NCI-H446 (cell line): ENCODE measurements around the gene PATL1.
"Not testable (repeated sequence)": the region's sequence is repeated elsewhere in the genome, so short reads cannot be mapped to it uniquely, and the experiment has no call there.

ENCODE experiments used
- DNase-seq, 2 experiments: peaks; one replicate each; lab custom pipeline; 2025; lab: John Stamatoyannopoulos, UW

PATL1 gene, protein sequence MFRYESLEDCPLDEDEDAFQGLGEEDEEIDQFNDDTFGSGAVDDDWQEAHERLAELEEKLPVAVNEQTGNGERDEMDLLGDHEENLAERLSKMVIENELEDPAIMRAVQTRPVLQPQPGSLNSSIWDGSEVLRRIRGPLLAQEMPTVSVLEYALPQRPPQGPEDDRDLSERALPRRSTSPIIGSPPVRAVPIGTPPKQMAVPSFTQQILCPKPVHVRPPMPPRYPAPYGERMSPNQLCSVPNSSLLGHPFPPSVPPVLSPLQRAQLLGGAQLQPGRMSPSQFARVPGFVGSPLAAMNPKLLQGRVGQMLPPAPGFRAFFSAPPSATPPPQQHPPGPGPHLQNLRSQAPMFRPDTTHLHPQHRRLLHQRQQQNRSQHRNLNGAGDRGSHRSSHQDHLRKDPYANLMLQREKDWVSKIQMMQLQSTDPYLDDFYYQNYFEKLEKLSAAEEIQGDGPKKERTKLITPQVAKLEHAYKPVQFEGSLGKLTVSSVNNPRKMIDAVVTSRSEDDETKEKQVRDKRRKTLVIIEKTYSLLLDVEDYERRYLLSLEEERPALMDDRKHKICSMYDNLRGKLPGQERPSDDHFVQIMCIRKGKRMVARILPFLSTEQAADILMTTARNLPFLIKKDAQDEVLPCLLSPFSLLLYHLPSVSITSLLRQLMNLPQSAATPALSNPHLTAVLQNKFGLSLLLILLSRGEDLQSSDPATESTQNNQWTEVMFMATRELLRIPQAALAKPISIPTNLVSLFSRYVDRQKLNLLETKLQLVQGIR

DNA sequence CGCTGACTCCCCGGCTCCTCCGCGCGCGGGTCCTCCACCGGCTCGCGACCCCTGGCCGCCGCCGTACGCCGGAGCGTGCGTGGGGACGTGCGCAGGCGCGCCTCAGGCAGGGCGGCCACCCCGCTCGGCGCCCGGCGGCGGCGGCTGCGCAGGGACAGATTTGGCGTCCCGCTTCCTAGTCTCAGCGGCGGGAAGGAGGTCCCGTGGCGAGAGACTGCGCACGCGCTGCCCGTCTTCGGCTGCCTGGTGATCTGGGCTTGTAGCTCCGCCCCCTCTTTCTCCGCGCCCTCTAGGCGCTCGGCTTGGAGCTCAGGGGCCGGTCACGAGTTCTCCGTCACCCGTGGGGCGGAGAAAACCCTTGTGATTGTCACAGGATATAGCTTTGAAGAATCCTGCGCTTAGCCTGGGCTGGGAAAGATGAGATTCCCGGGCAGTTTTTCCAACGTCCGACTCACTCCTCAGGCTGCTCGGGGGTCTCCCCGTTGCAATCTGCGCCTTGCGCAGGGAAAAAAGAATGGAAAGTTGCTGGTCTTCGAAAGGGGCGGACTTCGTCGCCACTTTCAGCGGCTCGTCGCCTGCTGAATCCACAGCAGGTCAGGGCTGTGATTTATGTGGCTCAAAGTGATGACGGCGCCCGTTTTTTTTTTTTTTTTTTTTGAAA lies at the start of gene PATL1:
PATL1 (minus strand) TSS at position 88 of the 661 bp plus-strand sequence. CDS start 142 bp downstream, outside the sequence.
- DNase-seq = peak; percentile 97 to 99

DNA sequence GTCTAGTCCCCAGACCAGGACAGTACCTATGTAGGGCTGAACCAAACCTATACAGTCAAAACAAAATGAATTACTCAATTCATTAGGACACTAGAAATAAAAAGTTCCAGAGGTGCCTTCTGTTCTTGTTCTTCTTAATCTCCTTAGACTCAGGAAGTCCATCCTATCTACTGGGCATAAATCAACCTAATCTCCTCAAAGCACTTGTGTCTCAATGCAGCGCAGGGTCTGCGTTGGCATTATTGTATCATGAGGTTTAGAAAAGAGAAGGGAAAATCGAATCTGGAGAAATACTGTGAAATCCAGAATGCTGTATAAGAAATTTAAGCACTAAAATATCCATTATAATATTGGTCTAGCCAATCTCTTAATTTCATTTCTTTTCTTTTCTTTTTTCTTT lies 47.2 kb upstream of the PATL1 start:
- no peak for DNase-seq

DNA sequence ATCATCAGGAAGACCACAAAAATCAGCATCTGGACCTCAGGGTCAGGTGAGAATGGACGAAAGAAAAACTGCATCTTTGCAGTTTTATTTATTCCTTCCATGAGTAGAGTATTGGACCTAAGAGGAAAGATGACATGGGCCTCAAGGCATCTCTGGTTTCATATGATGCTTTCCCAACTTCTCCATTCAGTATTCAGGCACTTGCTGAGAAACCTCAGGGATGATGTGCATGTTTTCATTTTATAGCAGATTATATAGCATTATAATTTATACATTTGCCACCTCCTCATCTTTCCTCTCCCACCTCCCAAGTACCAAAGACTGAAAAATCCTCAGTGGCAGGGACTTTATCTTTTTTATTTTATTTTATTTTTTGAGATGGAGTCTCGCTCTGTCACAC lies 44.9 kb upstream of the PATL1 start, which contains the start of gene OR10V1:
OR10V1 (minus strand) TSS at position 101 of the 400 bp plus-strand sequence; CDS start at position 101, 0 bp downstream.
- DNase-seq = no peak

DNA sequence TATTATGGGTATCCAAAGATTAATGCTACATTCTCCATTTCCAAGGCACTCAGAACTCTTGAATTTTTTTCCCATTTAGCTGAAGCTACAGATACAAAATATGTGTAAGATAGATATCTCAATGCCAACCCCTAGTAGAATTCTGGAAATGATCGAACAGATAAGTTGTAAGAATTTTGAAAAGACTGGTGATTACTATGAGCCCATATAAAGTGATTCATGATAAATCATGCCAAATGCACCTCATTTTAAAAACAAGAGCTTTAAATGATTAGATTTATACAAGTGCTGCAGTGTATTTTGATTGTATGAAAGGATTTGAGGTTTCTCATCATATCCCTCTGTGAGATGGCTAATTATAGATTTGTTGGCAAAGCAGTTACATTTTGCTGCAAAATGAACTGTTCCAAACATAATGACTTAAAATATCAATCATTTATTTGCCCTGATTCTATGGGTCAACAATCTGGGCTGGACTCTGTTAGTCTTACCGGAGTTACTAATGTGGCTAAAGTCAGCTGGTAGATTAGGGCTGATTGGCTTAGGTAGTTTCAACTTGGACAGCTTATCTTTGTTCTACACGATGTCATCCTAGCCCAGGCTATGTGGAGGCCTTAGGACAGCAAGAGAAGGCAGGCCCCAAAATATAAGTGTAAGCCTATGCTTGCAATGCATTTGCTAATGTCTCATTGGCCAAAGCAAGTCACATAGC lies 41.5 kb upstream of the PATL1 start:
- no peak for DNase-seq

DNA sequence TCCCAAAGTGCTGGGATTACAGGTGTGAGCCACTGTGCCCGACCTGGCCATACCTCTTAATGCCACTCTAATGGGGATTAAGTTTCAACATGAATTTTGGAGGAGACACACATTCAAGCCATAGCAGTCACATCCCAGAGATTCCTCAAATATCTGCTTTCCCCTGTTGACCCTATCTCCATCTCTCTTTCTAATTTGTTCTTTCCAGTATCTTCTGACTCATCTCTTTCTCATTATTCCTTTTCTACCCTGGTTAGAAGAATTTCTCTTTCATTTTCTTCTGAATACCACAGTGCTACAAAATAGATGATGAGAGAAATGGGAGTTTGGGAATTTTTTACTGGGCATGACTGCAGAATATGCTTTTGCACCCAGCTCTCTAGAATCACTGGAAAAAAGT lies 39.7 kb upstream of the PATL1 start:
- DNase-seq = no peak

DNA sequence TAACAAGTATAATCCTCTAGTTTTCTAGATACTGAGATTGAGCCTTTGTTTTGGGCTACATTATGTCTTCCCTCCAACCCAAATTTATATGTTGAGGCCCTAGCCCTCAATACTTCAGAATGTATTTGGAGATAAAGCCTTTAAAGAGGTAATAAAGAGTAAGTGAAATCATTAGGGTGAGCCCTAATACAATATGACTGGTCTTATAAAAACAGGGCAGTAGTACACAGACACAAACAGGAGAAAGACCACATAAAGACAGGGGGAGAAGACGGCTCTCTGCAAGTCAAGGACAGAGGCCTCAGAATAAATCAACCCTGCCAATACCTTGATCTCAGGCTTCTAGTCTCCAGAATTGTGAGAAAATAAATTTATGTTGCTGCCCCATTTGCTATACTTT lies 38.5 kb upstream of the PATL1 start:
- DNase-seq = no peak

DNA sequence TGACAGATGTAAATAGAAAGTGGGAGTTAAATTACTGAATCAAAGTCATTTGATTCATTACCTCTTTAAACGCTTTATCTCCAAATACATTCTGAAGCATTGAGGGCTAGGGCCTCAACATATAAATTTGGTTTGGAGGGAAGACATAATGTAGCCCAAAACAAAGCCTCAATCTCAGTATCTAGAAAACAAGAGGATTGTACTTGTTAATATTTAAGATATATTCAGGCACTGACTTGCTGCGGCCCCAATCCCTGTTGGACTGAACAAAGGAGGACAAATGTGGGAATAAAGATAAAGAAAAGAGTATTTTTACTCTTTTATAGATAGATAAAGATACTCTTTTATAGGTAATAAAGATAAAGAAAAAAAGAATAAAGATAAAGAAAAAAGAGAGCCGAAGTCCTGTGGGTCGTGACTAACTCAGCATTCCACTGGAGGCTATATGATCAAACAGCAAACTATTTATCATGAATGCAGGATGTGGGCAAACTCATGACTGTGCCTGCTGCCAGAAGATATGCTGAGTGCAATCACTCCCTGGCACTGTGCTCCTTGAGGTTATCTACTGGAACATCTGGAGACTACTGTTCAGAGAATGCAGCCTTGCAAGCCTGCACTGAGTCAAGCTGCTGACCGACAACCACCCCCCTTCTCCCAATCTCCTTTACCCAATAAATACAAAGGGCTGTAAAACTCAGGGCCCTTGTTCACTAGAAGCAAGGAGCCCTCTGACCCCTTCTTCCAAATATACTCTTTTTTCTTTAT lies 37.9 kb upstream of the PATL1 start:
- no peak for DNase-seq

DNA sequence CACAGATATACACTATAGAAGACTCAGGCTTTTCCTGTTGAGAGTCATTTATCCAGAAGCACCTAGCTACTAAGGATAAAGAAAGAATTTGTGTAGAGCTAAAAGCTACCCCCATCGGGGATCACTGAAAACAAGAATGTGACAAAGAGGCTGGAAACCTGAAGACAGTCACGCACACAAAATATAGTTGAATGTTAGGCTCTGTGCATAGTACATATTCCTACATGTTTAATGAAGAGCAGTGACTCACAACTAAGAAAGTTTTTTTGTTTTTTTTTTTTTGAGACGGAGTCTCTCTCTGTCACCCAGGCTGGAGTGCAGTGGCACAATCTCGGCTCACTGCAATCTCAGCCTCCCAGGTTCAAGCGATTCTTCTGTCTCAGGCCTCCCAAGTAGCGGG lies 36.5 kb upstream of the PATL1 start:
- no peak for DNase-seq

DNA sequence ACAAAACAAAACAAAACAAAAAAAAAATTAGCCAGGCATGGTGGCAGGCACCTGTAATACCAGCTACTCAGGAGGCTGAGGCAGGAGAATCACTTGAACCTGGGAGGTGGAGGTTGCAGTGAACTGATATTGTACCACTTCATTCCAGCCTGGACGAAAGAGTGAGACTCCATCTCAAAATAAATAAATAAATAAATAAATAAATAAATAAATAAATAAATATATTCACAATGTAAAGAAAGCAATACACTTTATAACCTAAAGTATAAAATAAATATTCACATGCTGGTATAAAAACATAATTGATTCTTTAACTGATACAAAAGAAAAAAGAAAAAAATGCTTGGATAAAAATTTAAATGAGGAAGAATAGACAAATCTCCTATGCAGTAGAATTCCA lies 34.7 kb upstream of the PATL1 start:
- DNase-seq = not testable (repeated sequence)

DNA sequence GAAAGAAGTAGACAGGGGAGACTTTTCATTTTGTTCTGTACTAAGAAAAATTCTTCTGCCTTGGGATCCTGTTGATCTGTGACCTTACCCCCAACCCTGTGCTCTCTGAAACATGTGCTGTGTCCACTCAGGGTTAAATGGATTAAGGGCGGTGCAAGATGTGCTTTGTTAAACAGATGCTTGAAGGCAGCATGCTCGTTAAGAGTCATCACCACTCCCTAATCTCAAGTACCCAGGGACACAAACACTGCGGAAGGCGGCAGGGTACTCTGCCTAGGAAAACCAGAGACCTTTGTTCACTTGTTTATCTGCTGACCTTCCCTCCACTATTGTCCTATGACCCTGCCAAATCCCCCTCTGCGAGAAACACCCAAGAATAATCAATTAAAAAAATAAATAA lies 31.3 kb upstream of the PATL1 start:
- DNase-seq = not testable (repeated sequence)

DNA sequence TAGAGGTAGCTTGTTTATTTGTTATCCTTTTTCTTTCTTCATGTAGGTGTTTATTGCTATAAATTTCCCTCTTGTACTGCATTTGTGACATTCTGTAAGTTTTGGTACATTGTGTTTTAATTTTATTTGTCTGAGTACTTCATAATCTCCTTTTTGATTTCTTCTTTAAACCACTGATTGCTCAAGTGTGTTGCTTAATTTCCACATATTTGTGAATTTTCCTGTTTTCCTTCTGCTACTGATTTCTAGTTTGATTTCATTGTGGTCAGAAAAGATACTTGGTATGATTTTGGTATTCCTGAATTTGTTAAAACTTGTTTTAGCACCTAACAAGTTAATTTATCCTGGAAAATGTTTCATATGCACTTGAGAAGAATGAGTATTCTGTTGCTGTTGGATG lies 29.7 kb upstream of the PATL1 start:
- DNase-seq = no peak

DNA sequence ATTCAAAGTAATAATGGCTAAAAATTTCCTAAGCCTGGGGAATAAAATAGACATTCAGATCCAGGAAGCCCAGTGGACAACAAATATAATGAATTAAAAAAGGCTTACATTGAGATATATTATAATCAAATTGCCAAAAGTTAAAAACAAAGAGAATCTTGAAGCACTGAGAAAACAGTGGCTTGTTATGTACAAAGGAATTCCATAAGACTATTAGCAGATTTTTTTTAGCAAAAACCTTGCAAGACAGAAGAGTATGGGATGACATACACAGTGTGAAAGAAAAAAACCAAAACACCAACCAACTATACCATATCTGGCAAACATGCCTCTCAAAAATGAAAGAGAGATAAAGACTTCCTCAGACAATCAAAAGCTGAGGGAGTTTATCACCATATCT lies 24.1 kb upstream of the PATL1 start:
- no peak for DNase-seq

DNA sequence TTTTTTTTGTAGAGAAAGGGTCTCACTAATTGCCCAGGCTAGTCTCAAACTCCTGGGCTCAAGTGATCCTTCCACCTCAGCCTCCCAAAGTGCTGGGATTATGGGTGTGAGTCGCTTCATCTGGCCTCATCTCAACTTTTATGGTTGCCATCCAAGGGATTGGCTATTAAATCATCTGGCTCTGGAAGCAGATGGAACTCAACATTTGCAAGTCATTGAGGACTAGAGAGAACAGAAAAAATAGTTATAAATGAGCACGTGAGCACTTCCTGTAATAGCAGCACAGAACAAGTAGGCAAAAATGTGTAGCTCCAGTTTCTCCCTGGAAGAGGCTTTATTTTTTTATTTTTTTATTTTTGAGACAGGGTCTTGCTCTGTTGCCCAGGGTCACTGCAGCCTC lies 22.3 kb upstream of the PATL1 start:
- DNase-seq = no peak

DNA sequence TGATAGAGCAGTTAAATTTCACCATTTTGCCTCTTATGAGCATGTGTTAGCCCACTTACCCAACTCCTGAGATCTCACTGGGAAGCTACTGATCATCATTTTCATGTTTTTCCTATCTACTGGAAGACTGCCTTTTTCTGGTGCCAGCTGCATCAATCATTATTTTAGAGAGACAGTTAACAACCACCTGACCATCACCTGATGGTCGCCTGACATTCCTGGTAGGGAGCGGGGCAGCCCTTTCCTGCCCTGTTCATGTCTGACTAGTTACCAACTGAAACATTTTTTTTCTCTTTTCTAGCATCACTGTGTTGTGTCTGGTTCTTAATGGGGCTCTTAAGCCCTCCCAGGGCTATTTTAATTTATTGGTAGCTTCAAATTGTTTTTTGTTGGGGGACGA lies 20.2 kb upstream of the PATL1 start:
- no peak for DNase-seq

DNA sequence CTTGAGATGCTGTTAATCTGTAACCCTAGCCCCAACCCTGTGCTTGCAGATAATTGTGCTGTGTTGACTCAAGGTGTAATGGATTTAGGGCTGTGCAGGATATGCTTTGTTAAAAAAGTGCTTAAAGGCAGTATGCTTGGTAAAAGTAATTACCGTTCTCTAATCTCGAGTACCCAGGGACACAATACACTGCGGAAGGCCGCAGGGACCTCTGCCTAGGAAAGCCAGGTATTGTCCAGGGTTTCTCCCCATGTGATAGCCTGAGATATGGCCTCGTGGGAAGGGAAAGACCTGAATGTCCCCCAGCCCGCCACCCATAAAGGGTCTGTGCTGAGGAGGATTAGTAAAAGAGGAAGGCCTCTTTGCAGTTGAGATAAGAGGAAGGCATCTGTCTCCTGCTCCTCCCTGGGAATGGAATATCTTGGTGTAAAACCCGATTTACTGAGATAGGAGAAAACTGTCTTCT lies 12.5 kb upstream of the PATL1 start:
- not testable (repeated sequence) for DNase-seq

DNA sequence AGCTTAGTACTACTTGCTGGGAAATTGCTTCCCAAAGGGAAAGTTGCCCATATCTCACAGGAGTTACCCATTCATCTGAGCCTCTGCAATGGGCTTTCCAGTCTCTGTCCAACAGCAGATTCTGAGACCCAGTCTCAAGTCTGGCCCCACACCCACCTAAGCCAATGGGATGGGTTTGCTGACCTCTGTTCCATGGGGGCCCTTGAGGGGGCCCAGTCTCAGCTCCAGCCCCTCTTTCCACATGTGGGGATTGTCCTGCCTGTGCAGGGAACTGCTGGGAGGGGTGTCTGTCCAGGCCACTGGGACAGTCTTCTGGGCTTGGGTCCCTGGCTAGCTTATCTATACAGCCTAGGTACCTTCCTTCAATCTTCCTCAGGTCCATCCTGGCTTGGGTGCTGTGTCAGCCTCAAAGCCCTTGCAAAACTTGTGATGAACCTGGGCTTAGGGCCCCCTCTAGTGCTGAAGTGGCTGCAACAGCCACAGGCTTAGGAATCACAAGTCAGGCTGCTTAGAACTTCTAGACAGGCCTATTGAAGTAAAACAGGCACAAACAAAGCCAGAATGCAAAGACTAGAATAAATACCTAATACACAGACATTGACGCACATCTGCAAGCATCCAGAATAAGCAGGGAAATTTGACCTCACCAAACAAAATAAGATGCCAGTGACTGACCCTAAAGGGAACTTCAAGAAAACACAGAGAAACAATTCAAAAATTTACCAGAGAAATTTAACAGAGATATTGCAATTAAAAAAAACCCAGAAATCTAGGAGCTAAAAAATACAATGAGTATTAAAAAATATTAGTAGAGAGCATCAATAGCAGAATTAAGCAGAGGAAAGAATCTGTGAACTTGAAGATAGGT lies 11.7 kb upstream of the PATL1 start:
- peak; percentile 26 to 61 for DNase-seq

DNA sequence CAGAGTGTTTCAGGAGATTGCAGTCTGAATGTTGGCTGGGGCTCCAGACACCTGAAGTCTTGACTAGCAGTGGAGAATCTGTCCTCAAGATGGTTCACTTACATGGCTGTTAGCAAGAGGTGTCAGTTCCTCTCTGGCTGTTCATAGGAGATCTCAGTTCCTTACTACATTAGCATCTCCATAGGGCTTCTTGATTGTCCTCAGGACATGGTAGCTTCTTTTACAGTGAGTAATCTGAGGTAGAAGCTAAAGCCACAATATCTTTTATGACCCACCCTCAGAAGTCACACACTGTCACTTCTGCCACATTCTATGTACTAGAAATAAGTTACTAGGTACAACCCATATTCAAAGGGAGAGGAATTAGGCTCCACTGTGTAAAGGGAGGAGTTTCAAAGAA lies 10.5 kb upstream of the PATL1 start:
- no peak for DNase-seq

DNA sequence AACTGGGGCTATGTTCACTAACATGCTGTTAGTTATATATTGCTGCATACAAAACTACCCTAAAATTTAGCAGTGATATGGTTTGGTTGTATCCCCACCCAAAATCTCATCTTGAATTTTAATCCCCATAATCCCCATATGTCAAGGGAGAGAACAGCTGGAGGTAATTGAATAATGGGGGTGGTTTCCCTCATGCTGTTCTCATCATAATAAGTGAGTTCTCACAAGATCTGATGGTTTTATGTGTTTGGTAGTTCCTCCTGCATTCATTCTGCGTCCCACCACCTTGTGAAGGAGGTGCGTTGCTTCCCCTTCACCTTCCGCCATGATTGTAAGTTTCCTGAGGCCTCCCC lies 10.0 kb upstream of the PATL1 start:
- no peak for DNase-seq

DNA sequence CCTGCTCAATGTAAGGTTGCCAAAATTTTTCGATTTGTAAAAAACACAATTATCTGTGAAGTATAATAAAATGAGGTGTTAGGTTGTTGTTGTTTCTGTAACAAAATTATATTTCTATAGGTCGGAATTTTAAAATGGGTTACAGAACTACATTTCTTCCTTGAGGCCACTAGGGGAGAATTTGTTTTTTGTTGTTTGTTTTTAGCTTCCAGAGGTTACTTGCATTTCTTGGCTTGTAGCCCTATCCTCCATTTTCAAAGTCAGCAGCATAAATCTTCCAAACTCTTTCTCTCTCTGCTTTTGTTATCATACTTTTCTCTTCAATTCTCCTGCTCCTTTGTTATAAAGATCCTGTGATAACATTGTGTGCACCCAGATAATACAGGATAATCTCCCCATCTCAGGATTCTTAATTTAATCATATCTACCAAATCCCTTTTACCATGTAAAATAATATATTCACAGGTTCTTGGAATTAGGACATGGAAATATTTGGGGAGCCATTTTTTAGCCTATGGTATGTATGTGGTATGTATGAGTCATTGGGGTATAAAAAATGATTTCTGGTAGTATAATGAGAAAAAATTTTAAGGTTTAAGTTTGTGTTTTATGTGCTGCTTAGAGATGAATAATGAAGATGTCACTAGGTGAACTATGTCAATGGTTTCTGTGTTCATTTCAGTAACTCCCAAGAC lies 9.4 kb upstream of the PATL1 start:
- DNase-seq = no peak

DNA sequence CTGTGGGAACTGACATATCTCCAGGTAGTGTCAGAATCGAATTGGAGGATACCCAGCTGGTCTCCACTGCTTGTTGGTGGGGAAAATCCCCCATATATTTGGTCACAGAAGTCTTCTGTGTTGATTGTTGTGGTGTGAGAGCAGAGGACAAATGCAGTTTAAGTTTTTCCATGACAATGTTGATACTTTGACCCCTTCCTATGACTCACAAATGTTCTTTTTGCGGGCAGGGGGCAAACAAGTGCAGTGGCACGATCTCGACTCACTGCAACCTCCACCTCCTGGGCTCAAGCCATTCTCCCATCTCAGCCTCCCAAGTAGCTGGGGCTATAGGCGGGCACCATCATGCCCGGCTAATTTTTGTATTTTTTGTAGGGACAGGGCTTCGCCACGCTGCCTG lies 7.4 kb upstream of the PATL1 start:
- DNase-seq = no peak
